DMS114 treated with DMSO at 0.1 percent for 48 hours (cell line): ENCODE results near the gene PGA5.

Experiments used
- DNase-seq: peaks from one replicate; lab custom pipeline; 2025; ENCODE audit not compliant: unreplicated experiment; lab: John Stamatoyannopoulos, UW

The PGA5 gene

DNA sequence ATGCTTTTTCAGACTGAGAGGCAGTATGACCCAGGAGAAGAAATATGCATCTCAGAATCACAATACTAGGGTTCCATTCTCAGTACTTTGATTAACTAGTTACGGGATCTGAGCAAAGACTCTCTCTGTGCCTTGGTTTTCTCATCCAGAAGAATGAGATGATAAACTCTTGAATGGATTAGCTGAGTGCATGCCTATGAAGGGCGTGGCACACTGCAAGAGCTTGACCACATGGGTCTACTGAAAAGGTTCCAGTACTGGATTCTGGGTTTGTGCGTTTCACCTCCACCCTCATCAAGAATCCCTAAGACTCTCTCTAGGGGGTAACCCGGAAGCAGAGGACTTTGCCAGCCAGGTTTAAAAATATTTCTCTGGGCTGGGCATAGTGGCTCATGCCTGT, 25.6 kb downstream of the PGA5 start:
- DNase-seq, result no peak

DNA sequence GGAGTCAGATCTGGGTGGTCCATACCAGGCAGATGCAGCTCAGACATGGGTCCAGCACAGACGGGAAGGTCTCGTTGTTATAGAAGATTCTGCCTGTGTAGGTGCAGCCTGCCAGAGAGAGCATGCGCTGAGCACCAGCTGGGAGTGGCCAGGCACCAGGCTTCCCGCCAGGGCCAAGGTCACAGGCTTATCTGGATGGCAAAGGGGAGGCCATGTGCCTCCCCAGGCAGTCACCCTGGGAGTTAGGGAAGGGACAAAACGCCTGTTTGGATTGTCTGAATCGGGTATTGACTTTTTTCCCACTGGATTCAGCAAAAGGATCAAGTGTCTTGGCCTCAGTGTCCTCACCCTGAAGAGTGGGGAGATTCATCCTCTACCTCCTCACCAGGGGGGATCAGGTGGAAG, 26.5 kb downstream of the PGA5 start:
- no peak for DNase-seq

DNA sequence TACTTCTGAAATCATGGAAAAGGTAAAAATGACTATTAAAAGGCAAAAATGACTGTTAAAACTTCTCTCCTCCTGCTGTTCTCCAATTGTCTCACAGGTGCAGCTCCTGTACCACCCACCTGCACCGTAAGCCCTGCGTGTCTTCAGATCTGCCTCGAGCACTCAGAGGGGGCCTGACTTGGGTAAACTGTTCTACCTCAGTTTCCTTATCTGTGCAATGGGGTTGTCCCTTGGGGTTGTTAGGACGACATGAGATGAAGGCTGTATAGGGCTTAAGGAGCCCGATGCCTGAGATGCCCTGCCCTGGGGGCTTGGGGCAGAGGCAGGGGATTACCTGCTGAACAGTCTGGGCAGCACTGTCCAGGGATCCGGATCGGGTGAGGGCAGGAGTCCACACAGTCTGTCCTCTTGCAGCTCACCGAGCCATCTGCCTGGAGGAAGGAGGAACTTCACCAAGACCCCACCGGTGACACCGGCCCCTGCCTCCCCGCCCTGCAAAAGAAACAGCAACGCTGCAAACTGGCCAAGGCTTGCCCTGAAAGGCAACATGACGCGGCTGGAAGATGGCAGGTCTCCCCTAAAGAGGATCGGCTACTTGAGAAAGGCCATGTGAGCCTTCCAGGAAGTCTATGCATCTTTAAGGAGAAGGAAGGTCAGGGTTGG, 27.7 kb downstream of the PGA5 start:
- no peak for DNase-seq

DNA sequence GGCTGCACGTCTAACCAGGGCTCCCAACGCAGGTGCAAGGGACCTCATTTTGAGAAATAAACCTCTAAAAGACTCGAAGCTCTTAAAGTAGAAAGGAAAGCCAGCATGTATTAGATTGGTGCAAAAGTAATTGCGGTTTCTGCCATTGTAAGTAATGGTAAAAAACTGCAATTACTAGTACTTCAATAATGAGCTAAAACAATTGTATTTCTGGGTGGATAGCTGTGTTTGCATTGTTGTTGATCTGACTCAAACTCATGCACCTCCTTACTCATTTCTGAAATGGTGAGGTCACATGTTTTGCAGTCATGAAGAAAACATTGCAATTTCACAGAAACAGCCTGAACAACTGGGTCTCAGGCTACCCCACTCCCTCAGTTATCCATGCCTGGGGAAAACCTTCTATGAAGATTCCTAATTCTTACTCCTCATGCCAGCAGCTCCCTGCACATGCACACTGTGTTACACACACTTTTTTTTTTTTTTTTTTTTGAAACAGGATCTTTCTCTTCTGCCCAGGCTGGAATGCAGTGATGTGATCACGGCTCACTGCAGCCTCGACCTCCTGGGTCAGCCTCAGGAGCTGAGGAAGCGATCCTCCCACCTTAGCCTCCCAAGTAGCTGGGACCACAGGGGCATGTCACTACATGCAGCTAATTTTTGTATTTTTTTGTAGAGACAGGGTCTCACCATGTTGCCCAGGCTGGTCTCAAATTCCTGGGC, 29.5 kb downstream of the PGA5 start:
- DNase-seq, result no peak

DNA sequence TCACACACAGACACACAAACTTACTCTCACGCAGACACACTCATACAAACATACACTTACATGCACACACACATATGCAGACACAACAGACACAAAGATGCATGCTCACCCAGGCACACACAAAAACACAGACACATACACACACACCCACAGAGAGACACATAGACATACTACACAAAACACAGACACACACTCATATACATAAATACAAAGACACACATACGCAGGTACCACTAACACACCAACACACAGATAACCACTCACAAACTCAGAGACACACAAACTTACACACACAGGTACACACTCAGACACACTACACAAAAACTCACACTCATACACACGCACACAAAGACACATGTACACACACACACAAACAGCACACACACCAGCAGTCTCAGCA, 31.8 kb downstream of the PGA5 start:
- no peak for DNase-seq

DNA sequence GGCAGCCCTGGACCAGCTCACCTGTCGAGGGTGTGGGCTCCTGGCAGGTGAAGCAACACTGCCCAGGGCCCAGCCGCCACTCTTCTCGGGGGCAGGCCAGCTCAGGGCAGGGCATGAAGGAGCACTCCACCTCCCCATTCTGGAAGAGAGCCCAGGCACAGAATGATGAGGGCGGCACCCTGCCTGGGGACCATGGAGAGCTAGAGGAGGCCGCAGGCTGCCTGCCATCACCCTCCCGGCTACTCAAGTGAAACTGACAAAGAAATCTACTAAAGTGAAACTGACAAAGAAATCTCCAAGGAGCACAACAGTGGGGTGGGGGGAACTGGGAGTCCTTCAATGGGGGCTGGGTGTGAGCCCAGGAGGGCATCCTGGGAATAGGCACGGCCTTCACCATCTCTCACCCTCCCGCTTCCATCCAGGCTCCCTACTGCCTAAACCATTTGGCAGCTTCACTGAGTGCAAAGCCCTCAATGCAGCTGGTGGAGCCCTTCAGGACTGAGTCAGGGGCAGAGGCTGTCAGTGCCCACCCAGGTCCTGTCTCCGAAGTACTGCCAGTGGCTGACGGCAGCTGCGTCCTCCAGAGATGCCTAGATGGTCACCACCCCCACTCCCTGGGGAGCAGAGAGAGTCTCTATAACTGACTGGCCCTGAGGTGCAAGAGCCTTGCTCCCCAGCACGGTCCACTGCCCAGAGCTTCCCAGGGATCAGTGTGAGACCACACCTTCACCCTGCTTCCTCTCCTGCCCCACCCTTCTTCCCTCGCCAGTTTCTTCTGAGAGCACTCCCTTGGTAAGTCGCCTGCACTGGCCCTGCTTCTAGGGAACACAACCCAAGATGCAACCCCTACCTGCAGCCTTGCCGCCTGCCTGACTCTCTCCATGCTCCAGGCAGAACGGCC, 32.5 kb downstream of the PGA5 start:
- DNase-seq, result no peak

DNA sequence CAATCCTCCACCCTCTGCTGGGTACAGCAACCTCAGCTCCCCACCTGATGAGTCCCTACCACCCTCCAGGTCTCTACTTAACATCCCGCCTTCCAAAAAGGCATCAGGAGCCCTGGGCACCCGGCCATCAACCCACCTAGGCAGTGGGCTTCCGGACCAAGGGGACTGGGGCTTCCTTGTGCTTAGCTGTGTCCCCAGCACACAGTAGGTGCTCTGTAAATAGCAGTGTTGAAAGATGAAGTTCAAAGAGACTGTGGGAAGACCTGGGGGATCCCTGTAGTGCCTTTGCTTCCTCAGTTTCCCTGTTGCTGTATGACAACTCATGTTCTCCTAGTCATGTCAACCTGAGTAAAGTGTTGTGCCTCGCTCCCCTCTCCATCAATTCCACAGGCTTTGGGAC, 33.1 kb downstream of the PGA5 start:
- no peak for DNase-seq

DNA sequence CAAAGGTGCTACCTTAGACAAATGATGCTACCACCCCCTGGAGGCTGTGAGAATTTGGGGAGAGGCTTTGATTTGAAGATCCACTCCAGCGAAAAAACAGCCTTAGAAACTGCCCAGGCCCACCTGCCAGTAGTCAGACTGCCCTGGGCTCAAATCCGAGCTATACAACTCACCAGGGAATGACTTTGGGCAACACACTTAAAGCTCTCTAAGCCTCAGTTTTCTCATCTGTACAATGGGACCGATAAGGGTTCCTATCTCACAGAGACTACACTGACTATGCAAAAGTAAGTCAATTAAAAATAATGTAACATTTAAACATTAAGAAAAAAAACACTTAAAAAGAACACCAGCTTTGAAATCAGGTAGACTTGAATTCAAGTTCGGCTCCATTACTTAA, 34.2 kb downstream of the PGA5 start:
- no peak for DNase-seq

DNA sequence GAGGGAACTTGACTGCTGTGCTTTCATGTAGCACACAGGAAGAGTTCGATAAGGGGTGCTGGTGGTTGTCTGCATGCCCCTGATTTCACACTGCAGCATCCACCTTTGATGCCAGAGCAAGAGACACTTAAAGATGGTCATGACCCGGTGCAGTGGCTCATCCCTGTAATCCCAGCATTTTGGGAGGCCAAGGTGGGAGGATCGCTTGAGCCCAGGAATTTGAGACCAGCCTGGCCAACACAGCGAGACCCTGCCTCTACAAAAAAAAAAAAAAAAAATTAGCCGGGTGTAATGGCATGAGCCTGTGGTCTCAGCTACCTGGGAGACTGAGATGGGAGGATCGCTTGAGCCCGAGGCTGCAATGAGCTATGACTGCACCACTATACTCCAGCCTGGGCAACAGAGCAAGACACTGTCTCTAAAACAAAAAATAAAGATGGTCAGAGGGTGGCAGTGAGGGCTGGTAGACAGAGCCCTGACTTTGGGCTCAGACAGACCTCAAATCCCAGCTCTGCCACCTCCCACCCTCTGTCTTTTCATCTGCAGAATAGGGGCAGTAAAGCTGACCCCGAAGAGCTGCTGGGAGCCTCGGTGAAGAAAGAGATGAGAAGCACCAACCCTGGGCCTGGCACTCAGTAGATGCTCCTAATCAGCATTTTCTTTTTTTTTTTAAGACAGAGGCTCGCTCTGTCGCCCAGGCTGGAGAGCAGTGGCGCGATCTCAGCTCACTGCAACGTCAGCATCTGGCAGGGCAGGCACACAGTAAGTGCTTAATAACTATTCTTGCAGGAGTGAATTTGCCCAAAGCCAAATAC, 36.4 kb downstream of the PGA5 start:
- no peak for DNase-seq

DNA sequence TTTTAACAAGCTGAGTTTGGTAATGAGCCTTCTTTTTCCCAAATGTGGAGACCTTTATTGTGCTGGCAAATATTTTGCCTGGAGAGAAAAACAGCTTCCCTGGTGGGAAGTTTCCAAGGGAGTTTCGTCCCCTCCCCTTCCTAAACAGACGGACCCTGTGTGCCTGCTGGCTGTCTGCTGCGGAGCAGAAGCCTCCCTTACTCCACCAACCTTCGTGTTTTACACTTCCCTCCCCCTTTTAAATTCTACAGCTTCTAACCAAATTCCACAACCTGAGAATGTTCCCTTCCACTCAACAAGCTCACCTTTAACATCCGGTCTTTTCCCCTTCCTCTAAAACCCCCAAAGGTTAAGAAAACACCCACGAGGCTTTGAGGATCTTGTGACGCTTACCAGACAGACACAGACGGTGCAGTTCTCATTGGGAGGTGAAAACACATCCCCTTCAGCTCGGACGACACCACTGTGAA, 37.1 kb downstream of the PGA5 start:
- DNase-seq, result no peak

DNA sequence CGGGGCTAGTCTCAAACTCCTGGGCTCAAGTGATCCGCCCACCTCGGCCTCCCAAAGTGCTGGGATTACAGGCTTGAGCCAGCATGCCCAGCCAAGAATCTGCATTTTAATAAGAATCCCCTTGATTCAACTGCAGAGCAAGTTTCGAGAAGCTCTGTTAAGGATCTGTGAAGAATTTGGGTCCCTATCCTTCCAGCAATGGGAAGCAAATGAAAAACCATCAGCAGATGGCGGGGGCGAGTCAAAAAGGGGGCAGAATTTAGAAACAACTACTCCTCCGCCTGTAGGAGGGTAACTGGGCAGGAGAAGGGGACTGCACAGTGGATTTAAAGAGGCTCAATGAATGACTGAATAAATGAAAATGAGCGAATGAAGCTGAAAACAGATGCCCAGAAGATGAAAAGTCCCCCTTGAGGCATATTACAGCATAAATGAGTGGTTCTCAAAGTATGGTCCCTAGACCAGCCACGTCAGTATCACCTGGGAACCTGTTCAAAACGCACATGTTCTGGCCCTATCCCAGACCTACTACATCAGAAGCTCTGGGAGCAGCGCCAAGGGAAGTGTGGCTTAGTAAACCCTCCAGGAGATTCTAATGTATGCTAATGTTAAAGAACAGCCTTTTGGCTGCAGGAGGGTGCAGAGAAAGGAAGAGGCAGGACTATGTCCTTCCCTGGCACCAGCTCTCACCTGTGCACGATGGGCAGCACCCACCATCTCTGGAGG, 39.1 kb downstream of the PGA5 start:
- no peak for DNase-seq

DNA sequence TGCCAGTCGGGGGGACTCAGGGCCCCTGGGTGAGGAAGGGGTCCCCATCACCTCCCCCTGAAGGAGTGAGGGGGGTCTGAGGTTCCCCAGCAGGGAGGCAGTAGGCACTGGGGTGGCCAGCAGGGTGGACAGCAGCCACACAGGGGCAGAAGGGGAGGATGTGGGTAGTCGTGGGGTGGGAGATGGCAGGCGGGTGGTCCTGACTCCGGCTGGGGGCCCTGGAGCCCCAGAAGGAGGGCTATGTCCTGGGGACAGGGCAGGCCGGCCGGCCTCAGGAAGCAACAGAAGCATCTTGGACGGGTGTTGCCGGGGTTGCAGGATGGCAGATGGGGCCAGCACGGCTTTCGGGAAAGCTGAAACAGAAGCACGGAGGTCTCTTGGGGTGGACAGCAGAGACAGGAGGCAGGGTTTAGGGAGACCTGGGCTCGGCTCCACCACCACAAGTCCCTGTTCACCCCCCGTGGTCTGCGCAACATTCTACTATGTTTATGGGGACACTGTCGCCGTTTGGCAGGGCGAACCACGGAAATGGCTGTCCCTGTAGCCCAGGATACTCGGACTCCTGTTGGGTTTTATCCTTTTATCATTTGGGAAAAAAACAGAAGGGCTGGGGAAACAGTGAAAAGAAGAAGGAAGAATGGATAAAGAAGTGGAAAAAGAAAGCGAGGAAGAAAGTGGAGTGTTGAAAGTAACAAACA, 40.1 kb downstream of the PGA5 start:
- DNase-seq, result no peak

DNA sequence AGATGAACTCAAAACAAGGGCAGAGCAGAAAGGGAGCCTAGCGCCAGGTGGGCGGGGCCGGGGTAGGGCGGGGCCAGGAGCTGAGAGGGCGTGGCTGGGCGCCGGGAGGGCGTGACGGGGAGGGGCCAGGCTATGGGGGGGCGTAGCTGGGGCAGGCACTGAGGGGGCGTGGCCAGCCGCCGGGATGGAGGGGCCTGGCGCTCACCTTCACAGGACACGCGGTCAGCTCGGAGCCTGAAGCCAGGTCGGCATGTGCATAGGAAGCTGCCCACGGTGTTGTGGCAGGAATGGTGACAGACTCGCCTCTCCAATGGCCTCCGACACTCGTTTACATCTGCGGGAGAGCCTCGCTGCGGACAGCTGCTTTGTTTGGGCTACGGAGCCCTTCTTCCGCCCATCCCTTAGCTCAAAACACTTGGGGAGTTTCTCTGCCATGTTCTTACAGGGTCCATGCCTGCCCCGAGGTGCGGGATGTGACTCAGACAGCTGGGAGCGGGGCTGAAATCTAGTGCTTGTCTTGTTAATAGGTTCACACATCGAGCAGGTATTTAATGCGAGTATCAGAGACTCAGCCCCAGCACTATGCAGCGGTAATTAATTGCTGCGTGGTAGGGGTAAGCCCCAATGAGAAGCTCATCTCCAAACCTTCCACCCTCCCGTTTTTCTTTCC, 40.7 kb downstream of the PGA5 start:
- DNase-seq, result peak; percentile 70

DNA sequence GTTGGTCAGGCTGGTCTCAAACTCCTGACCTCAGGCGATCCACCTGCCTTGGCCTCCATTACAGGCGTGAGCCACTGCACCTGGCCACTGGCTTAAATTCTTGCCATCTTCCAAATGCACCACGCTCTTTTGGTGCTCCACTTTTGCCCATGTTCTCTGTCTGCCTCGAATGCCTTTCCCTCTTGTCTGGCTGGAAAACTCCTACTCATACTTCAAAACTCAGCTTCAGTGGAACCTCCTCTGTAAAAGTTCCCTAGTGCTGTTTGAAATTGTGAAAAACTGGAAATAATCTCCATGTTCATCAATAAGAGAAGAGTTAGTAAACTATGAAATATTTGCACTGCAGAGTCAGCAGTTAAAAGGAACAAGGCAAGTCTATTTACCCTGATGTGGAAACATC, 42.6 kb downstream of the PGA5 start:
- DNase-seq, result no peak

DNA sequence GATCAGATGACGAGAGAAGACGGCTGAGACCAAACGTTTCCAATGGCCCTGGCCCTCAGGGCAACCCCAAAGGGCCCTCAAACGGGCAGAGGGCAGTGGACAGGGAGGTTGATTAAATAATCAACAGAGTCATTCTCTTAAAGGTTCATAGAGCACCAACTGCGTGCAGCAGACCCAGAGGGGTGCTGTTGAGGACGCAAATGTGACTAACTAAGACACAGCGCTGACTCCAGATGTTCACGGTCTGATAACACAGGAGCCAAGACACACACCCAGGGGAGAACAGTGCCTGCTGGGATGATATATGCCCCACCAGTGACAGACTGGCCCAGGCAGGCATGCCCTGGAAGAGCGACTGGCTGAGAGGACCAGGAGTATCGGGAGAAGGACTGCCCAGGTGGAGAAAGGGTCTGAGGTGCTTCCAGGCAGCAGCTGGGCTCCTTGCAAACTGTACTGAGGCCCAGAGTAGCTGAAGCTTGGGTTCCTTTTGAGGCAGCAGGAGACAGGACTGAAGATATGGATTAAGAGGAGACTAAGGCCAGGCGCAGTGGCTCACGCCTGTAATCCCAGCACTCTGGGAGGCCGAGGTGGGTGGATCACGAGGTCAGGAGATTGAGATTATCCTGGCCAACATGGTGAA, 46.5 kb downstream of the PGA5 start:
- DNase-seq, result no peak

DNA sequence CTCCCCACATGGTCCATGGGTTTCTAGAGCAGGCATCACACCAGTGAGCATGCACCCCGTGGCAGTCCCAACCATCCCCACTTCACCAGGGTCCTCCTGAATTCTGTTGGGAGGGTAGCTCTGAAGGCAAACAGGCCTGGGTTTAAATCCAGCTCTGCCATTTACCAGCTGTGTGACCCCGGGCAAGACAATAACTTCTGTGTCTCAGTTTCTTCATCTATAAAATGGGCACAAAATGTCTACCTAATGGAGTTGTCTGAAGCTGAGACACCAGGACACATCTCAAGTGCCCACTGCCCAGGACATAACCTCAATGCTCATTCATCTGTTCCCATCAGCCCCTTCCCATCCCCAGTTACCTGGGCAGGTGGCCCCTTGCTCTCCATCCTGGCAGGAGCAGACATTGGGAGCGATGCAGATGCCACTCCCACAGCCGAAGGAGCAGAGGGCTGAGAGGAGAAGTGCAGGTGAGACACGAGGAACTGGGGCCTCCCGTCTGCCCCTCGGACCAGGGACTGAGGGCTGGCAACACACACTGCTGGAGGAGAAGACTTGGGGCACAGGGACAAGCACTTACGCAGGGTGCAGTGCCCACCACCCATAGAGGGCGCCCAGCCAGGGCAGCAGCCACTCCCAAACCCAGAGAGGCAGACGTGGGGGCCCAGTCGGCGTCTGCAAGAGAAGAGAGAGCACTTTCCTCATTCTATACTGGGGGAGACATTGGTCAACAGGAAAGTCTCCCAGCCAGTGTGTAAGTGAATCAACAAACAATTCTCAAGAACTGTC, 50.1 kb downstream of the PGA5 start:
- no peak for DNase-seq

DNA sequence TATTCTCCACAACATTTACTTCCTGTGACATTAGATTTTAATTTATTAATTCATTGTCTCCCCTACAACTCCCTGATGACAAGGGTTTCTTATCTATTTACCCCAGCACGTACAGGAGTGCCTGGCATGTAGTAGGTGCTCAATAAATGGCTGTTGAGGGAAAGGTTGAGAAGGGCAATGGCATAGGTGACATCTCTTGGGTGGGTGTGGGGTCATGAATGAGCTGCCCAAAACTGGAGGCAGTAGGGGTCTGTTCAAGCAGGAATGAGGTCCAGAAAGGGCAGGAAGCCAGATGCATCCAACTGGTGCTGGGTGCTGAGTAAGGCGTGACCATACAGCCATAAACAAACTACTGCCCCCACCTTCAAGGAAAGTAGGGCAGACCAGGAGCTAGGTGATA, 51.4 kb downstream of the PGA5 start:
- no peak for DNase-seq
